A549 (cell line): Measurements from ENCODE around the gene LMOD1. TPM values are rescaled to one million over a fixed set of nuclear protein-coding genes. Genes with fewer than 3 reads are reported as not detected.

Experiments used
- ATAC-seq, 2 experiments: fragments of 200-7000 bp in 1 of 2; fragments of >200 bp in 1 of 2; cut with Nextera tagmentation in 1 of 2; cut with Tn5 transposase in 1 of 2; 3 replicates each; pipeline versions ENCODE4 v1.8.0 to v1.9.1; 2018 to 2020; ENCODE audit warnings: mild to moderate bottlenecking in 1 of 2, moderate library complexity in 1 of 2
- CTCF ChIA-PET: fragments of 300-600 bp; sonication (Branson Sonifier 250); formaldehyde crosslinking; extraction: SDS; loops from one replicate; lab custom pipeline; 2021; ENCODE audit warnings: antibody characterized with exemption, inconsistent platforms; lab: Yijun Ruan, JAX
- POLR2A ChIA-PET: fragments of 350-600 bp; formaldehyde crosslinking; extraction: SDS; loops from one replicate; lab custom pipeline; 2021; ENCODE audit warnings: antibody characterized with exemption, inconsistent platforms; lab: Yijun Ruan, JAX
- DNase-seq, 2 experiments: peaks; one replicate each; pipeline versions ENCODE4 v3.0.0 to v3.0.0-alpha.2; 2011 to 2016; ENCODE audit warnings: low read depth in 1 of 2, low spot score in 1 of 2
- FAIRE-seq: peaks from 2 replicates; lab custom pipeline; 2011; peaks lifted over from hg19 to GRCh38; lab: Jason Lieb, UNC
- H3K27ac ChIP-seq, 2 experiments: fragments of >200 bp; sonication (Bioruptor Twin); formaldehyde crosslinking; 3 replicates each; pipeline ENCODE4 v1.5.1; 2016 to 2017
- H3K4me1 ChIP-seq: fragments of >200 bp; sonication (Bioruptor Twin); formaldehyde crosslinking; 3 replicates; pipeline ENCODE4 v1.6.1; 2016
- H3K4me2 ChIP-seq: fragments of >200 bp; sonication (Bioruptor Twin); formaldehyde crosslinking; 3 replicates; pipeline ENCODE4 v1.6.1; 2016
- H3K4me3 ChIP-seq: fragments of >200 bp; sonication (Bioruptor Twin); formaldehyde crosslinking; 3 replicates; pipeline ENCODE4 v1.5.1; 2016
- H3K9me3 ChIP-seq: fragments of >200 bp; sonication (Bioruptor Twin); formaldehyde crosslinking; 3 replicates; pipeline ENCODE4 v1.6.1; 2016
- BHLHE40 ChIP-seq: IDR thresholded peaks from 2 replicates; pipeline ENCODE4 v1.6.1; 2012; ENCODE audit warnings: low read depth, low read length, inconsistent platforms
- CBX8 ChIP-seq: fragments of 200-600 bp; sonication (generic); IDR thresholded peaks from 2 replicates; pipeline ENCODE4 v1.6.1; 2016
- CHD2 ChIP-seq: fragments of 150-350 bp; IDR thresholded peaks from 2 replicates; pipeline ENCODE4 v1.6.1; 2014; ENCODE audit warnings: low read length; ENCODE audit not compliant: partially characterized antibody
- EP300 ChIP-seq, 2 experiments: fragments of >200 bp; sonication (Bioruptor Twin); formaldehyde crosslinking; IDR thresholded peaks; 2 replicates in 1 of 2; 3 replicates in 1 of 2; pipeline ENCODE4 v1.6.1; 2016 to 2017
- FOSB ChIP-seq: fragments of 250-450 bp; sonication (Bioruptor Pico); IDR thresholded peaks from 2 replicates; pipeline ENCODE4 v1.5.0; 2020; ENCODE audit warnings: mild to moderate bottlenecking, moderate library complexity
- FOSL2 ChIP-seq, 2 experiments: fragments of 450-650 bp in 1 of 2; fragments of >200 bp in 1 of 2; sonication (Bioruptor Twin) in 1 of 2; formaldehyde crosslinking; IDR thresholded peaks; 2 replicates each; pipeline versions ENCODE4 v1.5.0 to v1.6.1; 2016 to 2020; ENCODE audit warnings: mild to moderate bottlenecking in 1 of 2, moderate library complexity in 1 of 2
- FOXS1 ChIP-seq: fragments of 250-450 bp; sonication (Bioruptor Pico); IDR thresholded peaks from 2 replicates; pipeline ENCODE4 v1.5.0; 2020; ENCODE audit warnings: mild to moderate bottlenecking, moderate library complexity
- GATA3 ChIP-seq: IDR thresholded peaks from 2 replicates; pipeline ENCODE4 v1.6.1; 2012; ENCODE audit warnings: borderline replicate concordance
- HOXB13 ChIP-seq: fragments of 250-450 bp; sonication (Bioruptor Pico); IDR thresholded peaks from 2 replicates; pipeline ENCODE4 v1.5.0; 2020; ENCODE audit warnings: low read depth, mild to moderate bottlenecking, moderate library complexity
- JUN ChIP-seq, 2 experiments: fragments of >200 bp; sonication (Bioruptor Twin); formaldehyde crosslinking; IDR thresholded peaks; 2 replicates in 1 of 2; 3 replicates in 1 of 2; pipeline ENCODE4 v1.6.1; 2016 to 2017
- NFE2L2 ChIP-seq: fragments of 150-350 bp; conservative IDR thresholded peaks from 2 replicates; pipeline ENCODE4 v1.6.1; 2014; ENCODE audit warnings: low read length
- NR3C1 ChIP-seq: fragments of >200 bp; sonication (Bioruptor Twin); formaldehyde crosslinking; IDR thresholded peaks from 3 replicates; pipeline ENCODE4 v1.6.1; 2017
- PHF8 ChIP-seq: fragments of 200-600 bp; sonication (generic); IDR thresholded peaks from 2 replicates; pipeline ENCODE4 v1.6.1; 2016; ENCODE audit warnings: low read depth, mild to moderate bottlenecking, antibody characterized with exemption, moderate library complexity, borderline replicate concordance
- POLR2AphosphoS2 ChIP-seq: conservative IDR thresholded peaks from 2 replicates; pipeline ENCODE4 v1.6.1; 2012; ENCODE audit warnings: low read length, improper control_type of control experiment, inconsistent platforms
- RAD21 ChIP-seq, 2 experiments: fragments of >200 bp in 1 of 2; sonication (Bioruptor Twin) in 1 of 2; formaldehyde crosslinking in 1 of 2; IDR thresholded peaks in 1 of 2; conservative IDR thresholded peaks in 1 of 2; 2 replicates in 1 of 2; 3 replicates in 1 of 2; pipeline ENCODE4 v1.6.1; 2012 to 2018; ENCODE audit warnings: inconsistent platforms in 1 of 2
- RFX5 ChIP-seq: fragments of 450-650 bp; IDR thresholded peaks from 2 replicates; pipeline ENCODE4 v1.7.1; 2014; ENCODE audit warnings: antibody characterized with exemption, mild to moderate bottlenecking, moderate library complexity
- ZC3H11A ChIP-seq: fragments of 450-650 bp; IDR thresholded peaks from 2 replicates; pipeline ENCODE4 v1.6.1; 2014; ENCODE audit warnings: antibody characterized with exemption, mild to moderate bottlenecking
- ZNF302 ChIP-seq: fragments of 250-450 bp; sonication (Bioruptor Pico); IDR thresholded peaks from 2 replicates; pipeline ENCODE4 v1.9.0; 2021; ENCODE audit warnings: inconsistent platforms, mild to moderate bottlenecking, moderate library complexity
- ZSCAN20 ChIP-seq: fragments of 250-450 bp; sonication (Bioruptor Pico); IDR thresholded peaks from 2 replicates; pipeline ENCODE4 v1.8.0; 2022; ENCODE audit warnings: mild to moderate bottlenecking, moderate library complexity
- WGBS: methylation state at CpG from one replicate; pipeline ENCODE4 v1.1.6; 2017; ENCODE audit errors: missing lambda C conversion rate; 5-methylcytosine and 5-hydroxymethylcytosine counted together
- polyA plus RNA-seq, 4 experiments: library from polyadenylated mRNA; depleted of rRNA in 3 of 4; stranded (reverse); fragments of >200 nt; fragmentation: RNase III in 1 of 4; extraction: RNeasy Plus Mini Kit Qiagen cat#74134 plus additional on column Dnase treatment in 1 of 4; gene quantifications; 2 replicates in 3 of 4; 3 replicates in 1 of 4; pipeline ENCODE4 v1.2.3, GENCODE V29; 2011 to 2017
- TF ChIP-seq, protein P1 (sequence below): IDR thresholded peaks from 2 replicates; pipeline ENCODE4 v1.6.1; 2012
- TF ChIP-seq, protein P2 (sequence below): fragments of >200 bp; sonication (Bioruptor Twin); formaldehyde crosslinking; IDR thresholded peaks from 2 replicates; pipeline ENCODE4 v1.6.1; 2016
- TF ChIP-seq, protein P3 (sequence below): fragments of 250-450 bp; sonication (Bioruptor Pico); IDR thresholded peaks from 2 replicates; pipeline ENCODE4 v1.5.0; 2021; ENCODE audit warnings: mild to moderate bottlenecking, moderate library complexity, borderline replicate concordance
- TF ChIP-seq, protein P4 (sequence below): IDR thresholded peaks from 2 replicates; pipeline ENCODE4 v1.6.1; 2012; ENCODE audit warnings: low read depth, borderline replicate concordance
- TF ChIP-seq, protein P5 (sequence below): fragments of 450-650 bp; IDR thresholded peaks from 2 replicates; pipeline ENCODE4 v1.6.1; 2014; ENCODE audit warnings: antibody characterized with exemption
- TF ChIP-seq, protein P6 (sequence below): IDR thresholded peaks from 2 replicates; pipeline ENCODE4 v1.6.1; 2012

LMOD1 gene
- polyA plus RNA-seq, 2 of the 4 experiments (the other 2 are of a cell fraction) = not detected

DNA sequence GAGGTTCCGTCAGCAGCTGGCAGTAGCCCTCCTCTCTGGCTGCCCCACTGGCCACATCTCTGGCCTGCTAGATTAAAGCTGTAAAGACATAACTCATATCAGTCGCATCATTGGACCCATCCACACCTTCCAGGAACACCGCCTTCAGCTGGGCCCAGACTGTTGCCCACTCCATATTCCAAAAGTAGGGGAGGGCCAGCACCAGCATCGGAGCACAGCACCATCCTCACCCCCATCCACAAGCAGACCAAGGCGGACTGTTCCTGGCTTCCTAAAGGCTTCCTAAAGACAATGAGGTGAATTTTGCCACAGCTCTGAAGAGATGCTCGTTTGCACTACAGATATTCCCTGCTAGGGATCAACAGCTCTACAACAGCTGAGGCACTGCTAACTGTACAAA, 54.1 kb downstream of the LMOD1 start:
- H3K27ac ChIP-seq = no peak overlapping the region
- H3K9me3 ChIP-seq = no peaks in the 10 kb centered on the region
- ATAC-seq (no peak), FAIRE-seq (no peak), DNase-seq (no peak)
- ChIA-PET POLR2A (no interaction called here), CTCF (interaction anchor here (1.1 to 17.1 kb wide), 11 partner anchors 12 to 333 kb away, joined by 3 to 855 read pairs (median 7); partner anchors contain the start of genes RNPEP and TIMM17A)
- H3K4me2 ChIP-seq = no peak overlapping the region
- peaks cover 13% of the 10 kb centered on the region for H3K4me1 ChIP-seq
- no peak for TF ChIP-seq EP300 (IDR thresholded peaks at IDR 0.05)
- no peak for TF ChIP-seq PHF8
- no peak for TF ChIP-seq JUN (IDR thresholded peaks at IDR 0.05)
- TF ChIP-seq RFX5 = no peak
- no peak for TF ChIP-seq ZSCAN20 (CRISPR knock-in tag)
- TF ChIP-seq, protein P1, sequence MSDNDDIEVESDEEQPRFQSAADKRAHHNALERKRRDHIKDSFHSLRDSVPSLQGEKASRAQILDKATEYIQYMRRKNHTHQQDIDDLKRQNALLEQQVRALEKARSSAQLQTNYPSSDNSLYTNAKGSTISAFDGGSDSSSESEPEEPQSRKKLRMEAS = no peak
- TF ChIP-seq ZNF302 (CRISPR knock-in tag) = no peak
- H3K4me3 ChIP-seq = no peak overlapping the region
- WGBS = 81% methylated on average over 6 of the region's 6 CpGs

DNA sequence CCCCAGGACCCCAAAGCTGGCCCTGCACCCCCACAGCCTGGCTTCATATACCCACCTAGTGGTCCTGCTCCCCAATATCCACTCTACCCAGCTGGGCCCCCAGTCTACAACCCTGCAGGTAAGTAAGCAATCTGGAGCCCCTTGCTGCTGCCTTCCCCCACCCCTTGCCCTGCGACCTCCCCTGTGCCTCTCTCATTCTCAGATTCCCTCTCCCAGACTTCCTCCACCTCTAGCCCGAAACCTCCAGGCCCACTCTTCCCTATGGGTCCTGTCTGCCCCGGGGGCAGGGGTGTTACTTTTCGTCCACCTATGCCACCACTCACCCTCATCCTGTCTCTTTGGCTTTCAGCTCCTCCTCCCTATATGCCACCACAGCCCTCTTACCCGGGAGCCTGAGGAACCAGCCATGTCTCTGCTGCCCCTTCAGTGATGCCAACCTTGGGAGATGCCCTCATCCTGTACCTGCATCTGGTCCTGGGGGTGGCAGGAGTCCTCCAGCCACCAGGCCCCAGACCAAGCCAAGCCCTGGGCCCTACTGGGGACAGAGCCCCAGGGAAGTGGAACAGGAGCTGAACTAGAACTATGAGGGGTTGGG, 54.8 kb downstream of the LMOD1 start:
- ChIA-PET CTCF (interaction anchor here (1.1 to 17.1 kb wide), 10 partner anchors 12 to 333 kb away, joined by 3 to 855 read pairs (median 8); partner anchors contain the start of genes RNPEP and TIMM17A), POLR2A (no interaction called here)
- H3K4me2 ChIP-seq = no peak overlapping the region
- H3K4me1 ChIP-seq = peaks cover 13% of the 10 kb centered on the region
- 62% methylated on average over 5 of the region's 5 CpGs for WGBS
- DNase-seq (no peak), FAIRE-seq (no peak), ATAC-seq (no peak)
- H3K27ac ChIP-seq = no peak overlapping the region
- no peak overlapping the region for H3K4me3 ChIP-seq
- TF ChIP-seq FOSB (CRISPR knock-in tag) = no peak
- no peaks in the 10 kb centered on the region for H3K9me3 ChIP-seq

DNA sequence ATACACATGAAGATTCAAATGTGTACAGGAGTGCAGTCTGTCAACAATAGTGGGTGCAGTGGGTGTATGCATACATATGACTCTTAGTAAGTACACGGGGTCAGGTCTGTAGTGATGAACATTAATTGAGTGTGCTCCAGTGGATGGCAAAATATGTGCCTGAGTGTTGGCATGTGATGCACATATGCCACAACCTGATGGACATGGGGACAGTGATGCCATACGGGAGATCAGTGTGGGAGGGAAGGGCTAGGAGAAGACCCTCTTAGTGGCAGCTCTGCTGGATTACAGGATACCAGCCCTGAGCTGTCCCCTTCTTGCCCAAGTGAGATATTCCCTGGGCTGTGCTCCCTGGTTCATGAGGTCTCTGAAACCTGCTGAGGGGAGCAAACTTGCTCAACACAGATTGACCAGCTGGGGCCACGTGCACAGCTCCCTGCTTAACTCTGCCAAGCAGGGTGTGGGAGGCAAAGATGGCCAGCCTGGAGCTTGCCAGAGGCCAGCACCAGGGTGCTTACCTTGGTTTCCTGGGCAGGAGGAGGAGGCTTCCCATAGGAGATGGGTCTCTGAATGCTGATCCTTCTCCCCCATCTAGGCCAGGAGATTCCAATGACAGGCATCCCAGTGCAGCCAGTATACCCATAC, 55.4 kb downstream of the LMOD1 start:
- no peak overlapping the region for H3K4me2 ChIP-seq
- FAIRE-seq (no peak), ATAC-seq (no peak), DNase-seq (no peak)
- ChIA-PET POLR2A (no interaction called here), CTCF (interaction anchor here (0.6 to 17.1 kb wide), 8 partner anchors 11 to 313 kb away, joined by 3 to 855 read pairs (median 66); partner anchors contain the start of genes RNPEP and TIMM17A)
- WGBS = 68% methylated on average over 3 of the region's 3 CpGs
- peaks cover 12% of the 10 kb centered on the region for H3K4me1 ChIP-seq
- TF ChIP-seq RAD21 (conservative IDR thresholded peaks at IDR 0.05 in 1 of 2, IDR thresholded peaks at IDR 0.05 in 1 of 2) (no peak), GATA3 (no peak), FOSL2 (IDR thresholded peaks at IDR 0.05) (no peak), FOSL2 (CRISPR knock-in tag; IDR thresholded peaks at IDR 0.05) (no peak), FOXS1 (CRISPR knock-in tag) (no peak), ZC3H11A (no peak), BHLHE40 (no peak), CHD2 (no peak), NFE2L2 (no peak), HOXB13 (CRISPR knock-in tag) (no peak), EP300 (IDR thresholded peaks at IDR 0.05) (no peak), NR3C1 (no peak), CBX8 (no peak), POLR2AphosphoS2 (no peak), ZNF302 (CRISPR knock-in tag) (no peak)
- TF ChIP-seq, protein P2, sequence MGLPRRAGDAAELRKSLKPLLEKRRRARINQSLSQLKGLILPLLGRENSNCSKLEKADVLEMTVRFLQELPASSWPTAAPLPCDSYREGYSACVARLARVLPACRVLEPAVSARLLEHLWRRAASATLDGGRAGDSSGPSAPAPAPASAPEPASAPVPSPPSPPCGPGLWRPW = no peak
- TF ChIP-seq, protein P3, sequence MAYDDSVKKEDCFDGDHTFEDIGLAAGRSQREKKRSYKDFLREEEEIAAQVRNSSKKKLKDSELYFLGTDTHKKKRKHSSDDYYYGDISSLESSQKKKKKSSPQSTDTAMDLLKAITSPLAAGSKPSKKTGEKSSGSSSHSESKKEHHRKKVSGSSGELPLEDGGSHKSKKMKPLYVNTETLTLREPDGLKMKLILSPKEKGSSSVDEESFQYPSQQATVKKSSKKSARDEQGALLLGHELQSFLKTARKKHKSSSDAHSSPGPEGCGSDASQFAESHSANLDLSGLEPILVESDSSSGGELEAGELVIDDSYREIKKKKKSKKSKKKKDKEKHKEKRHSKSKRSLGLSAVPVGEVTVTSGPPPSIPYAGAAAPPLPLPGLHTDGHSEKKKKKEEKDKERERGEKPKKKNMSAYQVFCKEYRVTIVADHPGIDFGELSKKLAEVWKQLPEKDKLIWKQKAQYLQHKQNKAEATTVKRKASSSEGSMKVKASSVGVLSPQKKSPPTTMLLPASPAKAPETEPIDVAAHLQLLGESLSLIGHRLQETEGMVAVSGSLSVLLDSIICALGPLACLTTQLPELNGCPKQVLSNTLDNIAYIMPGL (CRISPR knock-in tag) = no peak
- TF ChIP-seq, protein P4, sequence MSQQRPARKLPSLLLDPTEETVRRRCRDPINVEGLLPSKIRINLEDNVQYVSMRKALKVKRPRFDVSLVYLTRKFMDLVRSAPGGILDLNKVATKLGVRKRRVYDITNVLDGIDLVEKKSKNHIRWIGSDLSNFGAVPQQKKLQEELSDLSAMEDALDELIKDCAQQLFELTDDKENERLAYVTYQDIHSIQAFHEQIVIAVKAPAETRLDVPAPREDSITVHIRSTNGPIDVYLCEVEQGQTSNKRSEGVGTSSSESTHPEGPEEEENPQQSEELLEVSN = no peak
- TF ChIP-seq, protein P5, sequence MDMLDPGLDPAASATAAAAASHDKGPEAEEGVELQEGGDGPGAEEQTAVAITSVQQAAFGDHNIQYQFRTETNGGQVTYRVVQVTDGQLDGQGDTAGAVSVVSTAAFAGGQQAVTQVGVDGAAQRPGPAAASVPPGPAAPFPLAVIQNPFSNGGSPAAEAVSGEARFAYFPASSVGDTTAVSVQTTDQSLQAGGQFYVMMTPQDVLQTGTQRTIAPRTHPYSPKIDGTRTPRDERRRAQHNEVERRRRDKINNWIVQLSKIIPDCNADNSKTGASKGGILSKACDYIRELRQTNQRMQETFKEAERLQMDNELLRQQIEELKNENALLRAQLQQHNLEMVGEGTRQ = no peak
- TF ChIP-seq, protein P6, sequence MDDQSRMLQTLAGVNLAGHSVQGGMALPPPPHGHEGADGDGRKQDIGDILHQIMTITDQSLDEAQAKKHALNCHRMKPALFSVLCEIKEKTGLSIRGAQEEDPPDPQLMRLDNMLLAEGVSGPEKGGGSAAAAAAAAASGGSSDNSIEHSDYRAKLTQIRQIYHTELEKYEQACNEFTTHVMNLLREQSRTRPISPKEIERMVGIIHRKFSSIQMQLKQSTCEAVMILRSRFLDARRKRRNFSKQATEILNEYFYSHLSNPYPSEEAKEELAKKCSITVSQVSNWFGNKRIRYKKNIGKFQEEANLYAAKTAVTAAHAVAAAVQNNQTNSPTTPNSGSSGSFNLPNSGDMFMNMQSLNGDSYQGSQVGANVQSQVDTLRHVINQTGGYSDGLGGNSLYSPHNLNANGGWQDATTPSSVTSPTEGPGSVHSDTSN = no peak
- no peak overlapping the region for H3K4me3 ChIP-seq
- no peak overlapping the region for H3K27ac ChIP-seq
- H3K9me3 ChIP-seq = no peaks in the 10 kb centered on the region
